IPS-NIHi7 (cell line): ENCODE measurements around the gene KISS1R.
A peak's percentile ranks its signal among the peaks of the same experiment; 100 is the strongest.
"Not testable (repeated sequence)": the region's sequence is repeated elsewhere in the genome, so short reads cannot be mapped to it uniquely, and the experiment has no call there.

ENCODE experiments used
- DNase-seq: peaks from one replicate; pipeline ENCODE4 v3.0.0; 2012; ENCODE audit warnings: mixed read lengths; ENCODE audit errors: extremely low spot score

Gene KISS1R

GRCh38 chr19:952680-953444 lies 35.7 kb downstream of the KISS1R start:
- peak; percentile 66 for DNase-seq

GRCh38 chr19:953445-954271 lies 36.5 kb downstream of the KISS1R start:
- peak; percentile 50 for DNase-seq

- DNase-seq: no peak
Measured at GRCh38 chr19:954272-954671, 37.1 kb downstream of the KISS1R start.

- DNase-seq: peak; percentile 57
Measured at GRCh38 chr19:954672-955494, 37.8 kb downstream of the KISS1R start.

DNA sequence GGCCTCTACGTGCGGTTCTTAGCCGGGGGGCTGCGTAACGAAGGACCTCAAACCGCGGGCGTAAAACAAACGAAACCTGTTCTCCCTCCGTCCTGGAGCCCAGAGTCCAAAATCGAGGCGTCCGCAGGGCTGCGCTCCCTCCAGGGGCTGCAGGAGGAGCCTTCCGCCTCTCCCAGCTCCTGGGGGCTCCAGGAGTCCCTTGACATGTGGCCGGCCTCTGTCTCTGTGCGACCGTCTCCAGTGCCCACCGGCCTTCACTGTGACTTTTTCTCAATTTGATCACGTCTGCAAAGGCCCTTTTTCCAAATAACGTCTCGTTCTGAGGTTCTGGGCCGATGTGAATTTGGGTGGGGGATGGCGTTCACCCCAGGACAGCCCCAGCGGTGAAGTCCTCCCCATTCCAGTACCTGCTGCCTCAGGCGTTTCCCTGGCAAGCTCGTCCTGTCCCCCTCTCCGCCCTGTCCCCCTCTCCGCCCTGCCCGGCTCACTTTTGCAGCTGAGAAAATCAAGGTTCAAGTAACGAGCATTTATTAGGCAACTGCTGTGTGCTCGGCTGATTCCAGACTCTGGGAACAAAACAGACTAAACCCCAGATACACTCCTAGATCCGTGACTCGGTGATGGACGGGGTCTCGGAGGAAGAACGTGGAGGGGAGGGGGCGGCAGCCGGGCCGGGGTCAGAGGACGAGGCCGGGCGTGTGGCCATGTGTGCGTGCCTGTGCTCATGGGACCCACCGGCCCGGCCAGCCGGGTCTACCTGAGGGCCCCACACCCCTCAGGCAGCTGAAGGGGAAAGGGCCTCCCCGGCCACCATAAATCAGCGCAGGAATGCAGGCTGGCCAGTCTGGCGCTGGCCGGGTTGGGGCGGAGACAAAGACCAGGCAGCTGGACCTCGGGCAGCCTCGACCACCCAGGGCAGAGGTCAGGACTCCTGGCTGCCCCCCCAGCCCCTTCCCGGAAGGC lies 39.0 kb downstream of the KISS1R start:
- DNase-seq: no peak

DNA sequence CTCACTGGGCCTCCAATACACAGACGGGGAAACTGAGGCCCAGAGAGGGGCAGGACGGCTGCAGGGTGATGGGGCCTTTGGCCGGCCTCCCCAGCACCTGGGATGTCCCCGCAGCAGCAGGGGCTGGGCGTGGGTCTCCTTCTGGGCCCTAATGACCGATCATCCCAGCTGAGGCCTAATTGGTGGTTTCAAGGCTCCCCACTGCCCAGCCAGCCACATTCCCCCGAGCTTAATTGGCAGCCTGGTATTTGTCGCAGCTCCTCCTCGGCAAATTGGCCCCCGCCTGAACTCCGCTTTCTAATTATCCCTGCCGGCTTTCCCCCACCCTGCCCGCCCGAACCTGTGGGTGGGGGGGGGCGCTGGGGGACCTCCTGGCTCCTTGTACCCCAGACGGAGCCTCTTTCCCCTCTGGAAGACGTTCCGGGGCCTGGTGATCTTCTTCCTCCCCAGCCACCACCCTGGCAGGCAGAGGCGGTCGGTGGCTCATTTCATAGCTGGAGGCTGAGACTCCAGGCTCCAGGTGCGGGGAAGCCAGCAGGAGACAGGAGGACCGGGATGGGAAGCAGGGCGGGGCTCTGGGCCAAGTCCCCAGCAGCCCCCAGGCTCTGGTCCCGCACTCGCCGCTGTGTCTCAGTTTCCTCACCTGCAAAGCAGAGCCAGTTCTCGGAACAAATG lies 39.8 kb downstream of the KISS1R start:
- DNase-seq: peak; percentile 61

DNA sequence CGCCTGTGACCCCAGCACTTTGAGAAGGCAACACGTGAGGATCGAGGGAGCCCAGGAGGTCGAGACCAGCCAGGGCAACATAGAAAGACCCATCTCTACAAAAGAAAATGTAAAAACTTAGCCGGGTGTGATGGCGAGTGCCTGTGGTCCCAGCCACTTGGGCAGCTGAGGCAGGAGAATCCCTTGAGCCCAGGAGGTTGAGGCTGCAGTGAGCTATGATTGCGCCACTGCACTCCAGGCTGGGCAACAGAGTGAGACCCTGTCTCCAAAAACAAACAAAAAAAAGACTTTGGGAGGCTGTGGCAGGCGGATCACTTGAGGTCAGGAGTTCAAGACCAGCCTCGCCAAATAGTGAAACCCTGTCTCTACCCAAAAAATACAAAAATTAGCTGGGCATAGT lies 40.4 kb downstream of the KISS1R start:
- DNase-seq: not testable (repeated sequence)

- no peak for DNase-seq
Measured at GRCh38 chr19:958967-959855, 42.1 kb downstream of the KISS1R start.

DNA sequence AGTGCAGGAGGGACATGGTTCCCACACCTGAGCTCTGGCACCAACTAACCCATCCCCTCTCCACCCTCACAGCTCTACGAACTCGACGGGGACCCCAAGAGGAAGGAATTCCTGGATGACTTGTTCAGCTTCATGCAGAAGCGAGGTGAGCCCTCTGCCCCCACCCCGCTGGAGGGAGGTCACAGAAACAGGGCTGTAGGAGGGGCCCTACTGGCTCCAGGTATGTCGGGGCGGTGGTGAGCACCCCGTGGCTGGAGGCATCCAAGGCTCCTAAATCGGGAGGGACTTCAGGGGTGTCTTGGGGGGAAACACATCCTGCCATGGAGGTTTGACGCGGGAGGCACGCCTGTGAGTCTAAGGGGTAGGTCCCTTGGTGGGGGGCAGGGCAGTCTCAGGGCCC lies 42.9 kb downstream of the KISS1R start:
- peak; percentile 67 for DNase-seq

GRCh38 chr19:960601-960938 lies 43.4 kb downstream of the KISS1R start:
- DNase-seq: no peak

DNA sequence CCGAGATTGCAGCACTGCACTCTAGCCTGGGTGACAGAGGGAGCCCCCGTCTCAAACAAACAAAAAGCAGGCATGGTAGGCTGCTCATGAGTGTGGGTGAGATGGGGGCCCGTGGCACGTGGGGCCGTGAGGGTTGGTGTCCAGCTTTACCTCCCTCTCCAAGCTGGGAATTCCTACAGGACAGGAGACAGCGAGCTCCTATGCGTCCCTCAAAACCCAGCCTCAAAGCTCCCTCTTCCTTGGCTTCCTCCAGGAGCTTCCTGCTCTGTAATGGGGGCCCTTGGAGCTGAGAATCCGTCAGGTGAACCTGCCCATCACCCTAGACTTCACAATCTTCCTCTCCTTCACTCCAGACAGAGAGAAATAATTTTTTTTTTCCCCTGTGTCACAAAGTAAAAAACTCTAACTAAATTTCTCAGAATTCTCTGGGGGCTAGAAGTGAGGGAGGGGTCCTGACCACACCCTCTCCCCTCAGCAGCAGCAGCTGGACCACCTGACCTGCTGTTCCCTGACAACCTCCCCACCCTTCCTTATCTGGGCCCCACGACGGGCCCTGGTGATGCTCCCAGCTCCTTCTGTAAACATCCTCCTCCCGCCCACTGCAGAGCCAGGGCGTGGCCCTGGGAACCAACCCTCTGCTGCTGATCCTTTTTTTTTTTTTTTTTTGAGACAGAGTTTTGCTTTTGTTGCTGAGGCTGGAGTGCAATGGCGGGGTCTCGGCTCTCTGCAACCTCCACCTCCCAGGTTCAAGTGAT lies 44.9 kb downstream of the KISS1R start:
- no peak for DNase-seq

GRCh38 chr19:962683-963400 lies 45.7 kb downstream of the KISS1R start:
- no peak for DNase-seq

GRCh38 chr19:963486-963951 lies 46.4 kb downstream of the KISS1R start:
- DNase-seq: no peak

DNA sequence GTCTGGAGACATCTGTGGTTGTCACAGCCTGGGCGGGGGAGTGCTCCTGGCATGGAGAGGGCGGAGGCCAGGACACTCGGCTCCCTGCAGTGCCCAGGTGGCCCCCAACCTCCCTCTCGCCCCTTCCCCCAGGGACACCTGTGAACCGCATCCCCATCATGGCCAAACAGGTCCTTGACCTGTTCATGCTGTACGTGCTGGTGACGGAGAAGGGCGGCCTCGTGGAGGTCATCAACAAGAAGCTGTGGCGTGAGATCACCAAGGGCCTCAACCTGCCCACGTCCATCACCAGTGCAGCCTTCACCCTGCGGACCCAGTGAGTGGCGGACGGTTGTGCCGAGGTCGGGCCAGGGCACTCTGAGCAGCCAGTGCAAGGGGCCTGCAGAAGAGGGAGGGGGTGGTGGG lies 47.0 kb downstream of the KISS1R start:
- DNase-seq: no peak

- DNase-seq: no peak
Measured at GRCh38 chr19:964761-965694, 47.9 kb downstream of the KISS1R start.

- no peak for DNase-seq
Measured at GRCh38 chr19:966485-967088, 49.5 kb downstream of the KISS1R start.
